ENCODE results near the gene ZNF397.

ZNF397 gene

DNA sequence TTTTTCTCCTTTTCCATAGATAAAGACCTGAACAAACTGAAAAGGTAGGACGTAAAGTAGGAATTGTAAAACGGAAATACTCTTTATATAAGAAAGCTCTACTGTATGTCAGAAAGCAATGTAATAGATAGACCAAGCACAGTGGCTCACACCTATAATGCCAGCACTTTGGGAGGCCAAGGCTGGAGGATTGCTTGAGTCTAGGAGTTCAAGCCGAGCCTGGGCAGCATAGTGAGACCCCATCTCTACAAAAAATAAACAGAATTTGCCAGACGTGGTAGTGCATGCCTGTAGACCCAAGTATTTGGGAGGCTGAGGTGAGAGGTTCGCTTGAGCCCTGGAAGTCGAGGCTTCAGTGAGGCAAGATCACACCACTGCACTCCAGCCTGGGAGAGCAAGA, 7.6 kb downstream of the ZNF397 start:
- no peak overlapping the region for H3K9ac ChIP-seq (ENCODE audit: low read length)
- H3K79me2 ChIP-seq (ENCODE audit: insufficient read depth, low read length) = no peaks in the 10 kb centered on the region
- no peaks in the 10 kb centered on the region for H3K9me2 ChIP-seq (ENCODE audit: low read depth, low read length)
- H4K20me1 ChIP-seq (ENCODE audit: insufficient read depth, low read length) = no peaks in the 10 kb centered on the region
- no peak overlapping the region for H3K27ac ChIP-seq (ENCODE audit: low read depth, low read length, poor library complexity, severe bottlenecking)
- peaks cover 87% of the 10 kb centered on the region for H3K36me3 ChIP-seq (ENCODE audit: insufficient read depth, low read length)
- no peak overlapping the region for H2AFZ ChIP-seq (ENCODE audit: low read length)
- H3K9me3 ChIP-seq (ENCODE audit: low read length) = peaks cover 71% of the 10 kb centered on the region
- H3F3A ChIP-seq (ENCODE audit: insufficient read depth, low read length) = no peaks in the 10 kb centered on the region
- H3K4me3 ChIP-seq (ENCODE audit: low read depth, low read length, poor library complexity, severe bottlenecking) = no peak overlapping the region
- TF ChIP-seq EZH2 (IDR thresholded peaks at IDR 0.05; ENCODE audit: borderline replicate concordance, low read length) = no peak
- TF ChIP-seq, protein P1, sequence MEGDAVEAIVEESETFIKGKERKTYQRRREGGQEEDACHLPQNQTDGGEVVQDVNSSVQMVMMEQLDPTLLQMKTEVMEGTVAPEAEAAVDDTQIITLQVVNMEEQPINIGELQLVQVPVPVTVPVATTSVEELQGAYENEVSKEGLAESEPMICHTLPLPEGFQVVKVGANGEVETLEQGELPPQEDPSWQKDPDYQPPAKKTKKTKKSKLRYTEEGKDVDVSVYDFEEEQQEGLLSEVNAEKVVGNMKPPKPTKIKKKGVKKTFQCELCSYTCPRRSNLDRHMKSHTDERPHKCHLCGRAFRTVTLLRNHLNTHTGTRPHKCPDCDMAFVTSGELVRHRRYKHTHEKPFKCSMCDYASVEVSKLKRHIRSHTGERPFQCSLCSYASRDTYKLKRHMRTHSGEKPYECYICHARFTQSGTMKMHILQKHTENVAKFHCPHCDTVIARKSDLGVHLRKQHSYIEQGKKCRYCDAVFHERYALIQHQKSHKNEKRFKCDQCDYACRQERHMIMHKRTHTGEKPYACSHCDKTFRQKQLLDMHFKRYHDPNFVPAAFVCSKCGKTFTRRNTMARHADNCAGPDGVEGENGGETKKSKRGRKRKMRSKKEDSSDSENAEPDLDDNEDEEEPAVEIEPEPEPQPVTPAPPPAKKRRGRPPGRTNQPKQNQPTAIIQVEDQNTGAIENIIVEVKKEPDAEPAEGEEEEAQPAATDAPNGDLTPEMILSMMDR (IDR thresholded peaks at IDR 0.05; ENCODE audit: low read length) = no peak
- H3K27me3 ChIP-seq (ENCODE audit: insufficient read depth, low read length) = no peaks in the 10 kb centered on the region
- H3K4me1 ChIP-seq (ENCODE audit: insufficient read depth, low read length, severe bottlenecking) = no peaks in the 10 kb centered on the region
- no peak overlapping the region for H3K4me2 ChIP-seq (ENCODE audit: low read length)

DNA sequence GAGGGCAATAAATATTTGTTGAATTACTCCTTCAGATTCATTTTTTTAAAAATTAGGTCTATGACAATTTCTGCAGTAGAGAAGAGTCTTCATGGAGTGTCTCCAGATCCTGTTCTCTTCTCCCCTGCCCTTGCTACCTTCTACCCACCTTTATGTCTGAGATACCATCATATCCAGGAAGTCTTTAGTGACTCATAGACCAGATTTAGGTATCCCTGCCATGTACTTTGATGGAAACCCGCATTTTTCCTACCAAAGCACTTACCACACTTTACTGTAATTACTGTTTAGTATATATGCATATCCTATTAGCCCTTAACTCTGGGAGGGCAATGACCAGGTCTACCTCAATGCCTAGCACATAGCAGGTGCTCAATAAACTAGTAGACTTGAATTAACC, 11.6 kb downstream of the ZNF397 start:
- no peaks in the 10 kb centered on the region for H3K79me2 ChIP-seq (ENCODE audit: insufficient read depth, low read length)
- H4K20me1 ChIP-seq (ENCODE audit: insufficient read depth, low read length) = no peaks in the 10 kb centered on the region
- no peaks in the 10 kb centered on the region for H3K4me1 ChIP-seq (ENCODE audit: insufficient read depth, low read length, severe bottlenecking)
- no peaks in the 10 kb centered on the region for H3K27me3 ChIP-seq (ENCODE audit: insufficient read depth, low read length)
- no peak overlapping the region for H3K4me2 ChIP-seq (ENCODE audit: low read length)
- peaks cover 58% of the 10 kb centered on the region for H3K36me3 ChIP-seq (ENCODE audit: insufficient read depth, low read length)
- no peaks in the 10 kb centered on the region for H3K9me2 ChIP-seq (ENCODE audit: low read depth, low read length)
- H3K4me3 ChIP-seq (ENCODE audit: low read depth, low read length, poor library complexity, severe bottlenecking) = no peak overlapping the region
- no peaks in the 10 kb centered on the region for H3F3A ChIP-seq (ENCODE audit: insufficient read depth, low read length)
- H3K9me3 ChIP-seq (ENCODE audit: low read length) = peaks cover 48% of the 10 kb centered on the region
- H3K9ac ChIP-seq (ENCODE audit: low read length) = no peak overlapping the region
- TF ChIP-seq, protein P1 (IDR thresholded peaks at IDR 0.05; ENCODE audit: low read length) = no peak
- TF ChIP-seq EZH2 (IDR thresholded peaks at IDR 0.05; ENCODE audit: borderline replicate concordance, low read length) = no peak
- H2AFZ ChIP-seq (ENCODE audit: low read length) = no peak overlapping the region
- no peak overlapping the region for H3K27ac ChIP-seq (ENCODE audit: low read depth, low read length, poor library complexity, severe bottlenecking)

DNA sequence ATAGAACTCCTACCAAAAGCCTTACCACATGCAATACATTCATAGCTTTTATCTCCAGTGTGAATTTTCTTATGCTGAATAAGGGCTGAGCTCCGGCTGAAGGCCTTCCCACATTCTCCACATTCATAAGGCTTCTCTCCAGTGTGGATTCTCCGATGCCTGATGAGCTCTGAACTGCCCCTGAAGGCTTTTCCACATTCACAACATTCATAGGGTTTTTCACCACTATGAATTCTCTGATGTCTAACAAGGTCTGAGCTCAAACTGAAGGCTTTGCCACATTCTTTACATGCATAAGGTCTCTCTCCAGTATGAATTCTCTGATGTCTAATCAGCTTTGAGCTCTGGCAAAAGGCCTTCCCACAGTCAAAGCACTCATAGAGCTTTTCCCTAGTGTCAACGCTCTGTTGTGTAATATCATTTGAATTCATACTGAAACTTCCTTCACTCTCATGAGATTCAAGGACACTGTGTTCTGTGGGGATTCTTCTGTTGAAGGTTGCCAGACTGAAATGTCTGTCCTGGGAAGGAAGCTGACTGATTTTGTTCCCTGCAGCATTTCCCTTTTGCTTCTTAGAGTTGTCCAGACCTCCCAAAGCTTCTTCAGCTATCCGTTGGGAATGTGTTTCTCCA, 12.9 kb downstream of the ZNF397 start:
- Histone ChIP-seq H3K9ac (ENCODE audit: low read length) (no peak overlapping the region), H3K36me3 (ENCODE audit: insufficient read depth, low read length) (peaks cover 45% of the 10 kb centered on the region), H3K9me3 (ENCODE audit: low read length) (peaks cover 38% of the 10 kb centered on the region), H3K4me1 (ENCODE audit: insufficient read depth, low read length, severe bottlenecking) (no peaks in the 10 kb centered on the region), H3K4me3 (ENCODE audit: low read depth, low read length, poor library complexity, severe bottlenecking) (no peak overlapping the region), H4K20me1 (ENCODE audit: insufficient read depth, low read length) (no peaks in the 10 kb centered on the region), H2AFZ (ENCODE audit: low read length) (no peak overlapping the region), H3F3A (ENCODE audit: insufficient read depth, low read length) (no peaks in the 10 kb centered on the region), H3K27me3 (ENCODE audit: insufficient read depth, low read length) (no peaks in the 10 kb centered on the region), H3K27ac (ENCODE audit: low read depth, low read length, poor library complexity, severe bottlenecking) (no peak overlapping the region), H3K79me2 (ENCODE audit: insufficient read depth, low read length) (no peaks in the 10 kb centered on the region), H3K4me2 (ENCODE audit: low read length) (no peak overlapping the region), H3K9me2 (ENCODE audit: low read depth, low read length) (no peaks in the 10 kb centered on the region)
- no peak for TF ChIP-seq EZH2 (IDR thresholded peaks at IDR 0.05; ENCODE audit: borderline replicate concordance, low read length)
- TF ChIP-seq, protein P1 (IDR thresholded peaks at IDR 0.05; ENCODE audit: low read length) = no peak
